Mammary epithelial cell (primary cell): ENCODE measurements around the gene EEFSEC.

Experiments
- EZH2 ChIP-seq: IDR thresholded peaks from 2 replicates; pipeline ENCODE4 v1.6.1; 2012; ENCODE audit warnings: low read length, inconsistent platforms, borderline replicate concordance
- TF ChIP-seq, protein P1 (sequence below), 2 donors: IDR thresholded peaks in 1 of 2; conservative IDR thresholded peaks in 1 of 2; 2 replicates each; pipeline ENCODE4 v1.5.1; 2011 to 2012; ENCODE audit warnings: inconsistent platforms in 2 of 2, low read length in 2 of 2, mild to moderate bottlenecking in 2 of 2, control low read depth in 1 of 2, low read depth in 1 of 2; ENCODE audit not compliant: insufficient read depth in 1 of 2; ENCODE audit errors: extremely low read depth in 1 of 2

GRCh38 chr3:128278761-128279600 lies 125.7 kb downstream of the EEFSEC start:
- TF ChIP-seq, protein P1, sequence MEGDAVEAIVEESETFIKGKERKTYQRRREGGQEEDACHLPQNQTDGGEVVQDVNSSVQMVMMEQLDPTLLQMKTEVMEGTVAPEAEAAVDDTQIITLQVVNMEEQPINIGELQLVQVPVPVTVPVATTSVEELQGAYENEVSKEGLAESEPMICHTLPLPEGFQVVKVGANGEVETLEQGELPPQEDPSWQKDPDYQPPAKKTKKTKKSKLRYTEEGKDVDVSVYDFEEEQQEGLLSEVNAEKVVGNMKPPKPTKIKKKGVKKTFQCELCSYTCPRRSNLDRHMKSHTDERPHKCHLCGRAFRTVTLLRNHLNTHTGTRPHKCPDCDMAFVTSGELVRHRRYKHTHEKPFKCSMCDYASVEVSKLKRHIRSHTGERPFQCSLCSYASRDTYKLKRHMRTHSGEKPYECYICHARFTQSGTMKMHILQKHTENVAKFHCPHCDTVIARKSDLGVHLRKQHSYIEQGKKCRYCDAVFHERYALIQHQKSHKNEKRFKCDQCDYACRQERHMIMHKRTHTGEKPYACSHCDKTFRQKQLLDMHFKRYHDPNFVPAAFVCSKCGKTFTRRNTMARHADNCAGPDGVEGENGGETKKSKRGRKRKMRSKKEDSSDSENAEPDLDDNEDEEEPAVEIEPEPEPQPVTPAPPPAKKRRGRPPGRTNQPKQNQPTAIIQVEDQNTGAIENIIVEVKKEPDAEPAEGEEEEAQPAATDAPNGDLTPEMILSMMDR (conservative IDR thresholded peaks at IDR 0.05 in 1 of 2, IDR thresholded peaks at IDR 0.05 in 1 of 2; ENCODE audit: extremely low read depth in 1 of 2, insufficient read depth in 1 of 2, low read depth in 1 of 2, low read length in 2 of 2) = no peak
- TF ChIP-seq EZH2 = no peak
